BLaER1 treated with 17β-estradiol and CSF1 and Interleukin-3, amounts not matched to agents 10 nM and 100 nM (cell line): Measurements from ENCODE around the gene FAM174B.

Source experiments
- H3K27ac ChIP-seq, 11 experiments: shearing (Covaris generic); formaldehyde crosslinking; 2 replicates each; pipeline ENCODE4 v1.8.1; 2022
- H3K27me3 ChIP-seq, 11 experiments: shearing (Covaris generic); formaldehyde crosslinking; 2 replicates each; pipeline ENCODE4 v1.8.1; 2022
- H3K36me3 ChIP-seq, 11 experiments: shearing (Covaris generic); formaldehyde crosslinking; 2 replicates each; pipeline ENCODE4 v1.8.1; 2022
- H3K4me1 ChIP-seq, 10 experiments: shearing (Covaris generic); formaldehyde crosslinking; 2 replicates each; pipeline ENCODE4 v1.8.1; 2022
- H3K4me2 ChIP-seq, 11 experiments: shearing (Covaris generic); formaldehyde crosslinking; 2 replicates each; pipeline ENCODE4 v1.8.1; 2022
- H3K4me3 ChIP-seq, 10 experiments: shearing (Covaris generic); formaldehyde crosslinking; 2 replicates each; pipeline ENCODE4 v1.8.1; 2022
- H3K9ac ChIP-seq, 11 experiments: shearing (Covaris generic); formaldehyde crosslinking; 2 replicates each; pipeline ENCODE4 v1.8.1; 2022
- H3K9me3 ChIP-seq, 11 experiments: shearing (Covaris generic); formaldehyde crosslinking; replicated peaks in 1 of 11; 2 replicates each; pipeline ENCODE4 v1.8.1; 2022
- H4K20me1 ChIP-seq, 11 experiments: shearing (Covaris generic); formaldehyde crosslinking; 2 replicates each; pipeline ENCODE4 v1.8.1; 2022
- Cebpa-rat ChIP-seq, 11 experiments: shearing (Covaris generic); IDR thresholded peaks; 2 replicates each; pipeline ENCODE4 v1.8.1; 2022

The FAM174B gene

DNA sequence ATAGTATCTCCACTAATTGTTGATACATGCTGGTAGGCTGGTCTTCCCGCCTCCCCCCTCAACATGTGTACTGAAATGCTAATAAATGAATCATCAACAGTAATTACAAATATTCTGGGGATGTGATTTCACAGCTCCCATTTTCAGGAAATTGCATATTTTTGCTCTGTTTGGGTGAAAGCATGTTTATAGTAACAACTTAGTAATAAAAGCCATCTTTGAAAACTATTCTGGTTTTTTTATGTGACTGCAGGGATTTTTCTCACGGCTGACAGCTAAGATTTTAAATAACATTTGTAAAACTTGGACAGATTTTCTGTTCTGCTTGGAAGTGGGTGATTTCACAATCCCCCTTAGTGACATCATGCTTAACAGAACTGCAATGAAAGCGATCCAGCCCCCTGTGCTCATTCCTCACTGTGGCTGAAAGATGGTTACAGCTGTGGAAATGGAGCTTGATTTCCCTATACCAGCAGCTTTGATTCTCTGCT lies 25.6 kb upstream of the FAM174B start:
- H3K4me2 ChIP-seq, result peak overlapping the region in 4 of 11 experiments; percentile 7 to 43 (median 30); a peak in 7 of 22 replicates
- H3K4me1 ChIP-seq, result peaks cover 0 to 15% (median 2%) of the 10 kb centered on the region in 10 experiments; a peak in 7 of 20 replicates
- H3K27me3 ChIP-seq, result no peaks in the 10 kb centered on the region
- H3K36me3 ChIP-seq, result no peaks in the 10 kb centered on the region
- no peaks in the 10 kb centered on the region for H4K20me1 ChIP-seq
- H3K4me3 ChIP-seq, result no peak overlapping the region
- TF ChIP-seq Cebpa-rat (IDR thresholded peaks at IDR 0.05), result peak in 3 of 11 experiments; percentile 16 to 49 (median 20); a peak in 1 of 22 replicates
- peaks cover 0 to 4% (median 0%) of the 10 kb centered on the region in 11 experiments; a peak in 1 of 22 replicates for H3K9me3 ChIP-seq
- H3K9ac ChIP-seq, result no peak overlapping the region
- no peak overlapping the region for H3K27ac ChIP-seq

DNA sequence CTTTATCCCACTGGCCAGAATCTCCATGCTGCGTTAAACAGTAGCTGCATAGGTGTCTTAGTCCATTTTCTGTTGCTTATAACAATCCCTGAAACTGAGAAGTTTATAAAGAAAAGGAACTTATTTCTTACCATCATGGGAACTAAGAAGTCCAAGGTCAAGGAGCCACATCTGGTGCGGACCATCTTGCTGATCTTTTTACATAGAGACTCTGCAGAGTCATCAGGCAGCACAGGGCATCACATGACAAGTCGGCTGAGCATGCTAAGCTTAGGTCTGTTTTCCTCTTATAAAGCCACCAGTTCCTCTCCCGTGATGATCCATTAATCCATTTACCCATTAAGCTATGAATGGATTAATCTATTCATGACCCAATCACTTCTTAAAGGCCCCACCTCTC lies 22.4 kb upstream of the FAM174B start:
- no peak overlapping the region for H3K27ac ChIP-seq
- no peak overlapping the region for H3K9ac ChIP-seq
- no peak overlapping the region for H3K4me3 ChIP-seq
- H3K36me3 ChIP-seq, result no peaks in the 10 kb centered on the region
- H3K4me2 ChIP-seq, result 0 out of 22 replicates have a peak overlapping the region, but pooled peaks of 1 of the 11 experiments have one; percentile 1
- H3K9me3 ChIP-seq, result peaks cover 0 to 6% (median 0%) of the 10 kb centered on the region in 11 experiments; a peak in 2 of 22 replicates
- H3K4me1 ChIP-seq, result peaks cover 0 to 15% (median 2%) of the 10 kb centered on the region in 10 experiments; a peak in 7 of 20 replicates
- no peak for TF ChIP-seq Cebpa-rat (IDR thresholded peaks at IDR 0.05)
- H4K20me1 ChIP-seq, result no peaks in the 10 kb centered on the region
- H3K27me3 ChIP-seq, result no peaks in the 10 kb centered on the region

DNA sequence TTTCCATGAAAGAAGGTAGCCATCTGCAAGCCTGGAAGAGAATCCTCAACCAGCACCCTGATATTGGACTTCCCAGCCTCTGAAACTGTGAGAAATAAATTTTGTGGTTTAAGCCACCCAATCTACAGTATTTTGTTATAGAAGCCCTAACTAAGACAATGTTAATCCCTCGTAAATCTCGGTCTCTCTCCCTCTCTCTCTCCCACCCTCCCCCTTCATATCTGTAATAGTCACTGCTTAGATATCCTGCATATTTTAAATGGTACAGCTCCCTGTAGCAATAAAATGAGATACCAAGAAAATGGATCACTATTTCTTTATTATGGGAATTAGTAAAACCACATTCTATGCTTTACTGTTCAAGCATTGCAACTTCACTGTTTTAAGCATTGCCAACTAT lies 21.0 kb upstream of the FAM174B start:
- no peak overlapping the region for H3K9ac ChIP-seq
- no peaks in the 10 kb centered on the region for H3K27me3 ChIP-seq
- H3K9me3 ChIP-seq, result peaks cover 0 to 6% (median 0%) of the 10 kb centered on the region in 11 experiments; a peak in 2 of 22 replicates
- H3K4me1 ChIP-seq, result peaks cover 0 to 12% (median 2%) of the 10 kb centered on the region in 10 experiments; a peak in 7 of 20 replicates
- no peak overlapping the region for H3K27ac ChIP-seq
- H4K20me1 ChIP-seq, result no peaks in the 10 kb centered on the region
- no peak overlapping the region for H3K4me2 ChIP-seq
- H3K4me3 ChIP-seq, result no peak overlapping the region
- H3K36me3 ChIP-seq, result no peaks in the 10 kb centered on the region
- no peak for TF ChIP-seq Cebpa-rat (IDR thresholded peaks at IDR 0.05)

DNA sequence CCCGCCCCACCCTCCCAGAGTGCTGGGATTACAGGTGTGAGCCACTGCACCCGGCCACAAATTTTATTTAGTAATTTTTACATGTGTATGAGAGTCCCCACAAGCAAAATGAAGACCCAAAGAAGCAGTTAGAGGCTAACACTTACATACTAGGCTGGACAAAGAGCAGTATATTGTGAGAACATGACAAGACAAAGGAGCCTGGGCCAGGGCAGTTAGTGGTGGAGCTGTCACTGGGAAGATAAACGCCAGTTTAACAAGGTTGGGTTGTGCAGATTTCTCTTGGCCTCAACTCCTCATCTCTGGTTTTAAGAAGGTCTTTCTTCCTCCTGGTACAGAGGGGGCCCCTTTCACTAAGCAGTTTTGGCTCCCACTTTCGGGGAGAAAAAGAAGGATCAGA lies 19.9 kb upstream of the FAM174B start:
- H3K4me1 ChIP-seq, result 0 out of 20 replicates have a peak, but pooled peaks cover 0 to 4% (median 0%) of the 10 kb centered on the region in 10 experiments
- H3K4me3 ChIP-seq, result no peak overlapping the region
- H3K36me3 ChIP-seq, result no peaks in the 10 kb centered on the region
- H3K27me3 ChIP-seq, result no peaks in the 10 kb centered on the region
- no peak for TF ChIP-seq Cebpa-rat (IDR thresholded peaks at IDR 0.05)
- H3K9ac ChIP-seq, result no peak overlapping the region
- no peak overlapping the region for H3K4me2 ChIP-seq
- no peak overlapping the region for H3K27ac ChIP-seq
- H4K20me1 ChIP-seq, result no peaks in the 10 kb centered on the region
- H3K9me3 ChIP-seq, result peaks cover 0 to 6% (median 0%) of the 10 kb centered on the region in 11 experiments; a peak in 2 of 22 replicates

DNA sequence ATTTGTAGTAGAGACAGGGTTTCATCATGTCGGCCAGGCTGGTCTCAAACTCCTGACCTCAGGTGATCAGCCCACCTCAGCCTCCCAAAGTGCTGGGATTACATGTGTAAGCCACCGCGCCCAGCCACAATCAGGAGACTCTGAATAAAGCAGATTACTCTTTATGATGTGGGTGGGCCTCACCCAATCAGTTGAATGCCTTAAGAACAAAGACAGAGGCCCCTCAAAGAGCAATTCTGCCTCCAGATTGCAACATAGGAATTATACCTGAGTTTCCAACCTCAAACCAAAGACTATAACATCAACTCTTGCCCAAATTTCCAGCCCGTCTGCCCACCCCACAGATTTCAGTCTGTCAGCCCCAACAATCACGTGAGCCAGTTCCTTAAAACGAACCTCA lies 18.8 kb upstream of the FAM174B start:
- no peaks in the 10 kb centered on the region for H3K36me3 ChIP-seq
- no peak overlapping the region for H3K9ac ChIP-seq
- no peaks in the 10 kb centered on the region for H4K20me1 ChIP-seq
- no peak overlapping the region for H3K4me2 ChIP-seq
- H3K9me3 ChIP-seq, result peaks cover 0 to 6% (median 0%) of the 10 kb centered on the region in 11 experiments; a peak in 2 of 22 replicates
- 0 out of 20 replicates have a peak, but pooled peaks cover 0 to 4% (median 0%) of the 10 kb centered on the region in 10 experiments for H3K4me1 ChIP-seq
- H3K27ac ChIP-seq, result no peak overlapping the region
- no peak for TF ChIP-seq Cebpa-rat (IDR thresholded peaks at IDR 0.05)
- H3K4me3 ChIP-seq, result no peak overlapping the region
- H3K27me3 ChIP-seq, result no peaks in the 10 kb centered on the region

DNA sequence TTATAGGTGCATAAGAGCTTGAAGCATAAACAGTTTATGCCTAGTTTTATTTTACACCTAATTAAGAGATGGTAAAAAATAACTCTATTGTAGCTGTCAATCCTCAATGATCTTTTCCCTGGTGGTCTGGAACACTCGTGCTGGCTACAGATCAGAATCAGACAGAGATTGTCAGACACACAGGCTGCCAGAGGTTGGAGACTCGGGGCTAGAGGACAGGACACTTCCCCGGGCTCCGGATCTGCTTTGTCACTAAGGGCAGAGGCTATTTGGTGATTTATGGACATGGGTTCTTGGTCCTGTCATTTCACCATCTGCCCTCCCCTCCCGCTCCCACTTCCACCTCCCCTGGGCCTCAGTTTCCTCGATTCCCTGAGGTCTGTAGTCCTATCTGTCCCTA lies 16.5 kb upstream of the FAM174B start:
- H3K27me3 ChIP-seq, result no peaks in the 10 kb centered on the region
- no peak overlapping the region for H3K4me3 ChIP-seq
- TF ChIP-seq Cebpa-rat (IDR thresholded peaks at IDR 0.05), result no peak
- peaks cover 0 to 13% (median 11%) of the 10 kb centered on the region in 10 experiments; a peak in 14 of 20 replicates for H3K4me1 ChIP-seq
- H3K9me3 ChIP-seq, result peaks cover 0 to 6% (median 0%) of the 10 kb centered on the region in 11 experiments; a peak in 2 of 22 replicates
- H3K9ac ChIP-seq, result no peak overlapping the region
- H3K27ac ChIP-seq, result no peak overlapping the region
- no peaks in the 10 kb centered on the region for H4K20me1 ChIP-seq
- H3K36me3 ChIP-seq, result no peaks in the 10 kb centered on the region
- no peak overlapping the region for H3K4me2 ChIP-seq

DNA sequence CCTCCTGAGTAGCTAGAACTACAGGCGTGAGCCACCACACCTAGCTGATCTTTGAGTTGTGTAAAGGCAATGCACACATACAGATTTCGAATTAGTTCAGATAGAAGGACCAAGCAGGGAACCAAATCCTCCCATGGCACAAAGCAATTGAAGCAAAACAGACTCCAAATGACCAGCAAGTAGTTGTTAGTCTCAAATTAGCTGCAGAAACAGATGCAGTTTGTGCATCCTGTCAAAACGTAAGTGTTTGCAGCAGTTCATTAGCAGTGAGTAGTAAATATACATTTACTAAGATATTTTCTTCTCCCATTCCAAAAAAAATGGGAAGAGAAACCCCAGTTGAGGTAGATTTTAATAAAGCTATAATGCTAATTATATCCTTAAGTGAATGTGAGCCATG lies 15.8 kb upstream of the FAM174B start:
- Histone ChIP-seq H4K20me1 (no peaks in the 10 kb centered on the region), H3K4me3 (no peak overlapping the region), H3K4me1 (peaks cover 0 to 20% (median 16%) of the 10 kb centered on the region in 10 experiments; a peak in 14 of 20 replicates)

DNA sequence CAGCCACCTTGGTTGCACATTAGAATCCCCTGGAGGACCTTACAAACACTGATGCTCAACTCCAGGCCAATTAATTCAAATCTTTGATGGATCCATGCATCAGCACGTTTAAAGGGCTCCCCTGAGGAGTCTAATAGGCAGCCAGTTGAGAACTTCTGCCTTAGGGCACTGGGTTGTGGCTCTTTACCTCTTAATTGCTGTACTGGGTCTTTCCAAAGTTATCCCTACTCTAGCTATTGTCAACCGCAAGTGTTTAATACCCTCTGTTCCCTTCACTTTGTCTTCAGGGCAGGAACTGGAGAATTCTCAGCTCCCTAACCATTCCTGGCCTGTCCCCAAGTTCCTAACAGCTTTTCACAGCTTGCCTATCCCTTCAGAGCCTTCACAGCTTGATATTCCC lies 15.0 kb upstream of the FAM174B start:
- H3K4me1 ChIP-seq, result peaks cover 0 to 26% (median 16%) of the 10 kb centered on the region in 10 experiments; a peak in 14 of 20 replicates
- H3K4me2 ChIP-seq, result no peak overlapping the region
- no peaks in the 10 kb centered on the region for H3K27me3 ChIP-seq
- no peak overlapping the region for H3K9ac ChIP-seq
- H4K20me1 ChIP-seq, result no peaks in the 10 kb centered on the region
- no peak overlapping the region for H3K27ac ChIP-seq
- no peaks in the 10 kb centered on the region; a peak in 1 of 22 replicates for H3K9me3 ChIP-seq
- no peak overlapping the region for H3K4me3 ChIP-seq
- no peak for TF ChIP-seq Cebpa-rat (IDR thresholded peaks at IDR 0.05)
- no peaks in the 10 kb centered on the region for H3K36me3 ChIP-seq

More for the DNA sequence above, 15.8 kb upstream of the FAM174B start:
- no peaks in the 10 kb centered on the region for H3K36me3 ChIP-seq
- H3K27me3 ChIP-seq, result no peaks in the 10 kb centered on the region
- H3K9me3 ChIP-seq, result peaks cover 0 to 6% (median 0%) of the 10 kb centered on the region in 11 experiments; a peak in 2 of 22 replicates
- no peak overlapping the region for H3K4me2 ChIP-seq
- TF ChIP-seq Cebpa-rat (IDR thresholded peaks at IDR 0.05), result no peak
- H3K27ac ChIP-seq, result no peak overlapping the region
- no peak overlapping the region for H3K9ac ChIP-seq

DNA sequence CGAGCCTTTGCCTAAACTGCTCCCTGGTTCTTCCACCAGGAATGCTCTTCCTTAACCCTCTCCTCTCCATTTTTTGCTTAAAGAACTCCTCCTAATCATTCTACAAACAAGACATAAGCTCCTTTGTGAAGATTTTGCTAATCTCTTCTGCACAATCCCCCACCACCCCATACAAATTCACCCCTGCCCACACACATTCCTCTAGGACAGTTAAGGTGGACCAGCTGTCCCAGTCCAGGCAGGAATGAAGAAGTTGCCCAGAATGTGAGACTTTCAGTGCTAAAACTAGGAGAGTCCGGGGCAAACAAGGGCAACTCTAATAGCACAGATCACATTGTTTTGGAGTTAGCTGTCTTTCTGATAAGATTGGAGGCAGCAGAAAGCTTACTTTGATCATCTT lies 13.9 kb upstream of the FAM174B start:
- Histone ChIP-seq H3K9ac (no peak overlapping the region), H3K4me1 (peaks cover 0 to 34% (median 16%) of the 10 kb centered on the region in 10 experiments; a peak in 16 of 20 replicates), H3K27me3 (no peaks in the 10 kb centered on the region), H4K20me1 (no peaks in the 10 kb centered on the region), H3K4me3 (no peak overlapping the region), H3K27ac (no peak overlapping the region), H3K36me3 (no peaks in the 10 kb centered on the region), H3K9me3 (no peaks in the 10 kb centered on the region), H3K4me2 (no peak overlapping the region)
- no peak for TF ChIP-seq Cebpa-rat (IDR thresholded peaks at IDR 0.05)

DNA sequence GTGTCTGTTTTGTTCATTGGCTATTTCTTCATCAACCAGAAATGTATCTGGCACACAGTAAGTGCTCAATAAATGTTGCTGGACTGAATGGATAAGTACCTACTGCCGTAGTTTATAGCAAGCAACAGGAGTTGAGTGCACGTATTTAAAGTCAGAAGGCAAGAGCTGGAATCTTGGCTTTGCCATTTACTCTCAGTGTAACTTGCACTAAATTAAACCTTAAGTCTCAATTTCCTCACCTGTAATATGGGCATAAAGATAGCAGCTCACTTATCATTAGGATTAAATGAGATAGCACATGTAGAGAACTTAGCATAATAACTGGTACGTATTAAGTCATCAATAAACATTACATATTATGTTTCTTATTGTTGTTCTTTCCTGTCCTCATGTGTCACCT lies 13.0 kb upstream of the FAM174B start:
- Histone ChIP-seq H3K4me3 (no peak overlapping the region), H3K4me2 (peak overlapping the region in 6 of 11 experiments; percentile 35 to 55 (median 43); a peak in 7 of 22 replicates), H3K27ac (no peak overlapping the region), H3K9me3 (no peaks in the 10 kb centered on the region), H3K9ac (no peak overlapping the region), H3K27me3 (no peaks in the 10 kb centered on the region), H4K20me1 (no peaks in the 10 kb centered on the region), H3K36me3 (no peaks in the 10 kb centered on the region), H3K4me1 (peaks cover 0 to 34% (median 16%) of the 10 kb centered on the region in 10 experiments; a peak in 16 of 20 replicates)
- no peak for TF ChIP-seq Cebpa-rat (IDR thresholded peaks at IDR 0.05)
